EH (cell line): ENCODE data around the gene MIER3.

Experiments used
- DNase-seq: peaks from one replicate; pipeline ENCODE4 v3.0.0-alpha.2; 2015; ENCODE audit warnings: low read depth

Gene MIER3

DNA sequence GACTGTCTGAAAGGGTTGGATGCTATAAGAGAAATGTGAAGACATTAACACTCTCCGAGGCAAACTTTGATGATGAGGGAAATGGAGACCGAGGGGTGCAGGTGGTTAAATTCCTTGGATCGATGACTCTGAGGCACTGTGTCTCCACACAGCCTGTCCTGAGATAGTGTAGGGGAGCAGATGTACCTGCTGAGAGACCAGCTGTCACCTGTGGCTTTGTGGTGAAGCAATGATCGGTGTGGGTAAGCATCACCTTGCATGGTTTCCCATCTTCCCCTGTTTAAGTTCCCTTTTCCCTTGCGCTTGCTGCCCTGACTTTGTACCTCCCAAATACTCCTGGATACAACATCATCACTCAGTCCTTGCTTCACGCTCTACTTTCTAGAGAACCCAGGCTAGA lies 9.8 kb upstream of the MIER3 start:
- DNase-seq, result no peak

DNA sequence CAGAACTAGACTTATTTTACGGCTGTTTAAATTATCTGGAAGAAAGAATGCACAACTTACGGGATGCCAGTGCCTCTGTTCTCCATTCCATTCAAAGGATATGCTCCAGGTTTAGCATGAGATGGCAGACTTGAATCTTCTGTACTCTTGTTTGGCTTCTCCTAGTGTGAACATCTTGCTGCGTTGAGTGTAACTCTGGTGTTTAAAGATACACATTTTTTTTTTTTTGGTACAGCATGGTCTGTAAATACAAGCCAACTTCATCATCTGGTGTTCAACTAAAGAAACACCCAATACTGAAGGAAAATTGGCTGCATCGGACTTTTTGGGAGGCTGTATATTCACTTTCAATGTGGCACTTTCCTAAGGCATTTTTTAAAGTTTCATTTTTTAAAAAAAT lies 7.4 kb upstream of the MIER3 start:
- no peak for DNase-seq

DNA sequence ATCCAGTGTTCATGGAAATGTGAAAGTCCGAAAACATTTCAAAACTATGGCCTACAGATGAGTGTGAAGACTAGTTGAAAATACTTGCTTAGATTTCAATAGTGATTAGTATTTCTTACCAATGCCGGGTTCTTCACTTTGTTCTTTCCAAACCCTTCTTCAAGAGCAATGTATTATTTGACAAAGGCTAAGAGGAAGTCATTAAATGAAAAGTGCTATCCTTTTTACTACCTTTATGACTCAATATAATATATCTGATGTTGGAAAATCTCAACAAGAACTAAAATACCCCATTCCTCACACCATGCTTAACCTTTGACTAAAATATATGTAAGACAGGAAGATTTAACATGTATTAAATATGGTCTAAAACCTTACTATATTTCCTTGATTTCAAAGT lies 6.7 kb upstream of the MIER3 start:
- DNase-seq, result no peak

DNA sequence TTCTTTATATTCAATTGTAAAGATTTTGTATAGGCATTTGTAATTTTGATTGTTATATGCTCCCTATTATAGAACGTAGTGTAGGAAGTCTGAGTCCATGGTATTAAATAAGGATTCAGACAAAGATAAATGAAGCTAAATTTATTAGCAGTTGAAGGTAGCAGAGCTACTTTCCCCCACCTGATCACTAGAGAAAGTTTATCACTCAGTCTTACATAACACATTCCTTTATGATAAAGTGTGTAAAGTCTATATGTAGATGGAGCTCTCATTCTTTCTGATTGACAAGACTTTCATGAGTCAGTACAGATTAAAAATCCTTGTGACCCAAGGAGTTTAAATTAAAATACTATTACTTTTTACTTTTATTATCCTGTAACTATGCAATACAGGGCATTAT lies 2.3 kb upstream of the MIER3 start:
- DNase-seq, result no peak

DNA sequence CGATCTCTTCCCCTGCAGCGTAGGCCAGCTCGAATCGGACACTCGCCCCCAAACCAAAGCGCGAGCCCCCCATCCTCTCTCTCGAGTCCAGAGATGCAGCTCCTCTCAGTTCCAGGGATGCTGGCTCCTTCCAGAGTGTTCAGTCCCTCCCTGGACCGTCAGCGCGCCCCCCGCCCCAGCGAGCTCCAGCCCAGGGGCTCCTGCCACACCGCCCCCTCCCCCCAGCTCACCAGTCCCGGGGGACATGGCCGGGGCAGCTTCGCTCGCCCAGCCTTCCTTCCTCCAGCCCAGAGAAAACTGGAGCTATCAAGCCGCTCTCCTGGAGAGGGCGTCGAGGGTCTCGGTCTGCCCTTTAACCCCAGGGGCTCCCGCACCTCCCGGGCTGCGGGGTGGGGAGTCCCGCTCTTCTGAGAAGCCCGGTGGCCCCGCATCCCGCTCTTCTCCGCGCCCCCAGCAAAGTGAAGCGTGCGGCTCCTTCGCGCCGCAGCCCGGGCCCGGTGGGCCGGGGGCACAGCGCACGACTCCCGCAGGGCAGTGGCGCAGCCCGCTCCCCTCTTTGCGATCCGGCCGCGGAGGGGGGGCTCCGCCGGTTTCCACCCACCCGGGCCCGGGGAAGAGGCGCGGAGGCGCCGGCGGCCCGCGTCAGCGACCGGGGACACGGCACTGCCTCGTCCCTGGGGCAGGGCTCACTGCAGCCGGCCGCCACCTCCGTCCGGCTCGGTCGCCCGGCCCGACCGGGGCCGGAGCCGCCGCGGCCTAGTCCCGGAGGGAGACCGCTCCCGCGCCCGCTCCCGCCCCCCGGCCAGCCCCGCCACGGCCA lies 587 bp downstream of the MIER3 start:
- peak; percentile 13 for DNase-seq

DNA sequence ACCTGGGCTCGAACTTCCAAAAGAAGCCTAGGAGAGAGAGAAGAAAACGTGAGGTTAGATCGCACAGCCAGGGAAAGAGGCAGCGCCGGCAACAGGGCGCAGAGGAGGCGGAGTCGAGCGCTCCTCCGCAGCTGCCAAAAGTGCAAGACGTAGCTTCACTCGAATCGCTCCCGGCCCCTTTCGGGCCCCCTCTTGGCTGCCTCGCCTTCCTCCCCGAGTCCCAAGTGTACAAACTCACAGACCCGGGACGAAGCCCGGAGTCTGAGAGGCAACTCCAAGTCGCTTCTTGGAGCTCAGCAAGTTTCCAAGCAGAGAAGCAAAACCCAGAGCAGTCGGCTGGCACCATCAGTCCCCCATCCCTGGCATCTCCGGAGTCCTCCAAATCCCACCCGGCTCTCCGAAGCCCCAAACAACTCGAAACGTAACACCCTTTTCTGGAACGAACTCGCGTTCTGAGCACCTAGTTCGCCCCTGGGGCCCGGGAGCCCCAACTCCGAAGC lies 1.2 kb downstream of the MIER3 start:
- peak; percentile 69 for DNase-seq

DNA sequence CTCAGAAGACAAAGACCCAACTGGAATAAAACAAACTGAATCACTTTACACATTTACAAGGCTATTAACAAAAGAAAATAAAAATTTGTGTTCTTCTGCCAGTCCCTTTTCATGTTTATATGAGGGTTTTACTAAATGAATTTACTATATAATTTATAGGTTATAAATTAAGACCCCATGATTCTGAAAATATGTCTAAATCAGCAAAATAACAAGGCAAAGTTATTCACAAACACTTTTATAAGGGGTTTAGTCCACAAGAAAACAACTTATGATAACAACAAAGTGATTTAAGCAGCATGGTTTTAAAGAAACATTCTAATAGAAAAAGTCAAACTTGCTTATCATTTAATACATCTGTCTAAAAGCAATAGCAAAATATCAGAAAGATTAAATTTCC lies 4.9 kb downstream of the MIER3 start:
- no peak for DNase-seq

- DNase-seq, result peak; percentile 76
Observed at GRCh38 chr5:56941981-56942380, 9.9 kb downstream of the MIER3 start.

DNA sequence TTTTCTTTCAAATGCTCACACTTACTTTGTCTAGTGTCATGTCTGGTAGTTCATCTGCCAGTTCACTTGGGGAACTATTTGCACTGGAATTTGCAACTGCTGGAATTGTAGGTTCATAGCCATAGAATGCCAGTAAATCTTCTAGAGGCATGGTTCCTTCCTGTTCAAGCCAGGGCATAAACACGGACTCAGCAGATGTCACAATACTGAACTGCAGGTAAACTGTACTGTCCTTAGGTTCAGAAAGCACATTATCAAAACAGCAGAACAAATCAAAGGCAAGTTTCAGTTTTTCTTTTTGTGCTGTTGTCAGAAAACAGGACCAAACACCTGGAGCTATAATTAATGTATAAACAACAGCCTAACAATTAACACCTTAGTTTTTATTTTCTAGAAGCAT lies 13.1 kb downstream of the MIER3 start:
- DNase-seq, result peak; percentile 12

DNA sequence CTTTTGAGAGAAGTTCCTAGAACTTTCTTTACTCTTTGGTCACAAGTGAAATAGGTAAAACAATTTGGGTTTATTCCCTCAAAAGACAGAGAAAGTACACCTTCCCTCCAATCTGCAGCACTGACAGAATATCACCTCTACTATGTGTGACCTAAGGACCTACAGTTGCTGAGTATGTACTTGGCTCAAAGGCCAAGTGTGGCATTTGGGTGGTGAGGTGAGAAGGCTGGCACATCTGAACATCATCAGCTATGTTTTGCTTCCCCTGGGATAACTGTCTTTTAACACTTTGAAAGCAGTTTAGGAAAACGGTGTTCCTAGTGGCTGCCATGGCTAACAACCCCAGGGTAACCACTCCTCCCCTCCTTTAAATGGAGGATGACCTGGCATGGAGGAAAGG lies 17.6 kb downstream of the MIER3 start:
- DNase-seq, result no peak

- no peak for DNase-seq
Observed at GRCh38 chr5:56922922-56923321, 29.0 kb downstream of the MIER3 start.

- DNase-seq, result no peak
Observed at GRCh38 chr5:56919942-56920662, 31.8 kb downstream of the MIER3 start.

DNA sequence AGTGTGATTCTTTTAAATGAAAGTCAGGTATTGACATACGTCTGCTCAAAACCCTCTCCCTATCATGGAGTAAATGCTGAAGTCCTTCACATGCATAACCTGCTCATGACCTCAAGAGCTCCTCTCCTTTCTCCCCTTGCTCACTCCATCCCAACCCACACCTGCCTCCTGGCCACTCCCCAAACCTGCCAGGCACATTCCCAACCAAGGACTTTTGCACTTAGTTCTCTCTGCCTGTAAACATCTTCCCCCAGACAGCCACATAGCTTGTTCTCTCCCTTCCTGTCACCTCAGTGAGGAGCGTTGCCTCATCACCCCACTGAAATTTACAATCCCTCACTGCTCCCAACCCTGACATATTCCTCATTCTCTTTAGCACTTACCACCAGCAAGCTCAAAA lies 33.9 kb downstream of the MIER3 start:
- DNase-seq, result no peak

DNA sequence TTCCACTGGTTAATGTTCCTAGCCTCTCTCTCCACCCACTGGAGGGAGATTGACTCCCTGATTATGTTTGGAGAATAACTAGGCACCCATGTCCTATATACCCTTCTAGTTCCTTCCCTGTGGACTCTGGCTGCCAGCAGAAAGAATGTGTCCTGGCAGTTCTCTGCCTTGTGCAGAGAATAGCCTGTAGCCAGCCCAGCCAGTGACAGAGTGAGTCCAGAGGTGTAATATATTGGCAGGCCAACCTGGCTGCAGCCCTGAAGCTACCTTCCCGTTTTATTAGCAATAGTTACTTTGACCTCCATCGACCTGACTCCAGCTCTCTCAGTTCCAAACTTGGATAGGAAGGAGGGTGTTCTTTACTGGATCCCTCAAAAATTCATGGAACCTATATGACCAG lies 34.4 kb downstream of the MIER3 start:
- no peak for DNase-seq

DNA sequence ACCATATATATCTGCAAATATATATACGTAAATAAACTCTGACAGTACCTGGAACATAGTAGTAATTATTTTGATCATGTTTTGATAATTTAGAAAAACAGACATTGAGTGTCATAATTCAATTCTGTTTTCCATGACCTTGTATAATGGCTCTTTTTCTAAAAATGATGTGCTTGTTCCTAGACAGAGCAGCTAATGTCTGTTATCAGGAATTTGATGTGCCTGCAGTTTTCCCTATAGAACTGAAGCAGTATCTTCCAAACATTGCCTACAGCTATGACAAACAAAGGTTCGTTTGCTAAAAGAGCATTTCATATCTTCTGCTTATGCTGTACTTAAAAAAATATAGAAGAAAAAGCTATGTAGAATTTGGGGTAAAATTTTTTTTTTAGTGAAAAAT lies 37.2 kb downstream of the MIER3 start:
- no peak for DNase-seq

DNA sequence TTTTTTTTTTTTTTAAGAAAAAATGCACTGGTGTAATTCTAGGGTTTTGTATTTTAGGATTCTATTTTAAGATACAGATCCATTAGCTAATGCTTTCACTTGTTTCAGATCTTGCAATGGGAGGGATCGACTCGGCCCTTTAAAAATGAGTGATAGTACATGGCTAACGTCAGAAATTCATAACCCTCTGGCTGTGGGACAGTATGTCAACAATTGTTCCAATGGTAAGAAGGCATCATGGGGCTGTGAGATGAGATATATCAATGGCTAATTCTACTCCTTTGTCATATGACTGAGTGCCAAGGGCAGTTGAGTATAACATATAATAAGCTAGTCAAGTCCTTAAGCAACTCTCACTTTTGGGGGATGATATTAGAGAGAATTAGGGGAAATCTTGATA lies 38.2 kb downstream of the MIER3 start:
- DNase-seq, result no peak

DNA sequence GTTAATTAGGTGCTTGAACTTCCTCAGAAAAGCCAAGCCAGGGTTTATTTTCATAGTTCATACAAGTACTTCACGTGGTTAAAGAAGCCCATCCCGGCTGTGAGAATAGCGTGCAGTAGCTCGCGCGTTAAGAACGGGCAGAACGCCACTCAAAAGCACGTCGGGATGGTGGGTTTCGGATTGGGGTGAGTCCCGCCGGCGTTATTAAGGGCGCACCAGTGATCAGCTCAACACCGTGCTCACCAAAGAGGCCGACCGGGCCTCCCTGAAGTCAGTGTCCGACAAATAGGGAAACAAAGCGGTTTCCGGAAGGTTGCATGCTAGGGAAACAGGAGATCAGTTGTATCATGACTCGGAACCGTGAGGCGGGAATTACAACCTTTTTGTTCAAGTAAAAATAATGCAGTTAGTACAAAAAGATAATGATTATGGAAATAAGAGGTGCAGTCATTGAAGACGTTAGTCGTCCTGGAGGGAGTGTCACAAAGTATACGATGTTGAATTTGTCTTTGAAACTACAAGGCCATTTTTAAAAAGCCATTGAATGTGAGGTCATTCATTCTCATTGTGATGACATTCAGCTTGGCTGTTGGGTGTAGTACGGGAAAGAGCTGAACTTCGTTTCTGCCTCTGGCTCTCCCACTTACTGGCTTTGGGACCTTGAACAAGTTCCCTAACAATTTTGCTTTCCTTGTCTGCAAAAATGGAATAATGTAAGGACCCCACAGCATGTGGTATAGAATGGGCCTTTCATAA lies 41.5 kb downstream of the MIER3 start:
- DNase-seq, result no peak

- peak; percentile 98 for DNase-seq
Observed at GRCh38 chr5:56909294-56910209, 42.4 kb downstream of the MIER3 start, which contains the start of gene SETD9. TSS of gene SETD9 (plus strand) at chr5:56909596. CDS start at chr5:56909646, 50 bp downstream.

DNA sequence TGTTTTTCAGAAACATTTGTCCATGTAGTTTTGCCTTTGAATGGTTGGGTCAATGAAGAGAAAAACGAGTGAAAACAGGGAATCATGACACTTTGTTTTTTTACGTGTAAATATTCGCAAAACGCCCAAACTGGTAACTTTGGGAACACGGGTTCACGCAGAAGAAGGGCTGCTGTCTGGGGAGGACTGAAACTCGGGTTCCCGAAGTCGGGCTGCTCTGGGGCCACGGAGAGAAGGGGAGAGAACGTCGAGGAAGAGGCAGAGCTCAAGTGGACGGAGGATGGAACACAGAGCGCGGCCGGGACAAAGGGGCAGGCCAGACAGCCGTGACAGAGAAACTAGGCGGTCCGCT lies 43.0 kb downstream of the MIER3 start:
- no peak for DNase-seq

GRCh38 chr5:56900858-56901578 lies 50.9 kb downstream of the MIER3 start:
- peak; percentile 60 for DNase-seq

DNA sequence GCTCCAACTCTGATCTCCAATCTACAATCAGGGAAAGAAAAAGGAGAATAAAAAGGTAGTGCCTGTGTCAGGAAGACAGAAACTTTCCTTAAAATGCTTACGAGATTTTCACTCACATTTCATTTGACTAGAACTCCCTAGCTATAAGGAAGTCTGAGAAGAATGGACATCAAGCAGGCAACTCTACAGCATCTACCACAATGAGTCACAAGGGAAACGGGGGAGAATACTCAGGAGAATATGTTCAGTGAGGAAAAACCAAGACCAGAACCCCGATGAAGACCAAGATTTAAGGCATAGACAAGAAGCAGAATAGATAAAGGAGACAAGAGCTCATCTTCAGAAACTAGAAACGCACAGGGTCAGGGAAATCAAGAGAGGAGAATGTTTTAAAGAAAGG lies 51.5 kb downstream of the MIER3 start:
- DNase-seq, result peak; percentile 59
